ENCODE data around the gene C19orf47.

The C19orf47 gene

GRCh38 chr19:40381321-40381720, 33.1 kb upstream of the C19orf47 start:
- TF ChIP-seq CTCF (IDR thresholded peaks at IDR 0.05) = no peak

GRCh38 chr19:40380199-40381037, 32.2 kb upstream of the C19orf47 start:
- TF ChIP-seq CTCF (IDR thresholded peaks at IDR 0.05) = no peak

GRCh38 chr19:40379446-40380198, 31.4 kb upstream of the C19orf47 start:
- TF ChIP-seq CTCF (IDR thresholded peaks at IDR 0.05) = no peak

GRCh38 chr19:40378509-40378908, 30.3 kb upstream of the C19orf47 start:
- no peak for TF ChIP-seq CTCF (IDR thresholded peaks at IDR 0.05)

GRCh38 chr19:40377876-40378385, 29.7 kb upstream of the C19orf47 start:
- no peak for TF ChIP-seq CTCF (IDR thresholded peaks at IDR 0.05)

GRCh38 chr19:40376286-40376862, 28.2 kb upstream of the C19orf47 start:
- TF ChIP-seq CTCF (IDR thresholded peaks at IDR 0.05) = no peak

- TF ChIP-seq CTCF (IDR thresholded peaks at IDR 0.05) = no peak
These were observed 25.9 kb upstream of the C19orf47 start for GRCh38 chr19:40374084-40374483.
